SK-N-MC (cell line): Measurements from ENCODE around the gene TST.

Experiments
- DNase-seq: peaks from one replicate; pipeline ENCODE4 v3.0.0-alpha.2; 2011; ENCODE audit warnings: low read depth, low spot score
- H3K27ac ChIP-seq: fragments of 200-600 bp; sonication (generic); 2 replicates; pipeline ENCODE4 v1.5.1; 2016; ENCODE audit warnings: mixed run types
- H3K36me3 ChIP-seq: fragments of 200-600 bp; sonication (generic); 2 replicates; pipeline ENCODE4 v1.6.1; 2017; ENCODE audit warnings: antibody characterized with exemption, low read length, mixed read lengths; ENCODE audit not compliant: insufficient read depth
- H3K4me3 ChIP-seq: fragments of 200-600 bp; sonication (generic); 2 replicates; pipeline ENCODE4 v1.5.1; 2016
- H3K9ac ChIP-seq: fragments of 200-600 bp; sonication (generic); 2 replicates; pipeline ENCODE4 v1.8.0; 2017; ENCODE audit warnings: mixed run types, mixed read lengths; ENCODE audit not compliant: insufficient read length
- H3K9me3 ChIP-seq: fragments of 200-600 bp; sonication (generic); 2 replicates; pipeline ENCODE4 v1.6.1; 2017; ENCODE audit warnings: low read depth, mild to moderate bottlenecking, antibody characterized with exemption, low read length, moderate library complexity, mixed read lengths
- EZH2 ChIP-seq: fragments of 200-600 bp; sonication (generic); IDR thresholded peaks from one replicate; pipeline ENCODE4 v1.6.1; 2017; ENCODE audit warnings: antibody characterized with exemption
- FOXP2 ChIP-seq: optimal IDR thresholded peaks from 2 replicates; pipeline ENCODE3; 2011; ENCODE audit warnings: mild to moderate bottlenecking, moderate library complexity; ENCODE audit not compliant: insufficient read depth; ENCODE audit errors: extremely low read length, control extremely low read depth
- POLR2AphosphoS5 ChIP-seq: IDR thresholded peaks from 2 replicates; pipeline ENCODE4 v1.6.1; 2012; ENCODE audit warnings: mild to moderate bottlenecking, low read depth, low read length, borderline replicate concordance

The TST gene

DNA sequence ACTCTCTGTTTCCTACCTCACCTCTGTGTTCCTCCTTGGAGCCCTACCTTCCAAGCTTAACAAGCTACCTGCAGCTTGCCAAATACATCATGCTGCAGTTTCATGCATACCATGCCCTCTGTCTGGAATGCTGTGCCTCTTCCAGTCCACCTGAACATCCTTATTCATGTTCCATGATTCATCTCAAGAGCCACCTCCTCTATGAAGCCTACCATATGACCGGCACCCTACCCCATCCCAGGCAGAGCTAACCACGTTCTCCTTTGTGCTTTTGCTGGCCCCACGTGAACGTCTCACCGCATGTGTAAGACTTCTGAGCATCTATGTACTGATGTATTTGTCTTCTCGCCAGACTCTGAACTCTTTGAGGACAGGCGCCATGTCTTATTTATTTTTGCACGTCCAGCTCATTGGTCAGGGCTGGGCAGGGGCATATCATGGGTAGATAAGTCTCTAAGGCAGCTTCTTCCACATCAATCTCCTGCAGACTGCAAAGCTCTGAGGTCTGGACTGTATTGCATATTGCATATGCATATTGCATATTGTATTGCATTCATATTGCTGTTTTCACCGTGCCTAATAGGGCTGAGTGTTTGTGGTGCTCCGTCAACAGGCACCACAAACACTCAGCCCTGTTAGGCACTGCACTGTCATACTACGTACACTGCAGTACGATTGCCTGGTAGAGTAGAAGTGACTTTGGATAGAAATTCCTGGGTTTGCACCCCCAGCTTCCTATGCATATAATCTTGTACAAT lies 31.0 kb downstream of the TST start:
- Histone ChIP-seq H3K4me3 (no peak overlapping the region), H3K9me3 (no peaks in the 10 kb centered on the region), H3K9ac (no peak overlapping the region), H3K36me3 (no peaks in the 10 kb centered on the region), H3K27ac (no peak overlapping the region)
- DNase-seq: no peak
- no peak for TF ChIP-seq FOXP2
- TF ChIP-seq EZH2: no peak
- no peak for TF ChIP-seq POLR2AphosphoS5

DNA sequence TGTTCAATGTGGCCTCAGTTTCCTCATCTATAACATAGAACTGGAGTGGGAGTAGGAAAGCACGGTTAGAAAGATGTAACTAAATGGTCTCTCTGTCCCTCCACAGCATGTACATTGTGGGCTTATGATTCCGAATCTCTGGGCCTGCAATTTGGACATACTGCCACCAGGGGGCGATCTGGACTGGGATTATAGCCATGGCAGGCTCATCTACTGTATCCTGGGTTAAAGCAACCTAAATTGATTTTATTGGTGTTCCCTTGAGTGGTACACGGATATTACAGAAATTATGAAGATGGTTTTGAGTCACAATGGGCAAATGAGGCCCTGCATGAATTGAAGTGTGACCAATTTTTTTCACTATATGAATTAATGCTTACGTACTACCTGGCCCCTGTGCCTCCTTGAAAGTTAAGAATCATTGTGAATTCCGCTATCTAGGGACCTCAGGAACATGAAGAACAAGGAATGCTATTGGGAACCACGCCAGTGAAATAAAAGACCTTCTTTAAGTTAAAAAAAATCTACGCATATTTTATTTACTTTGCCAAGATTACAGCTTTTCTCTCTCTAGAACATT lies 32.9 kb downstream of the TST start:
- Histone ChIP-seq H3K4me3 (no peak overlapping the region), H3K9ac (no peak overlapping the region), H3K9me3 (no peaks in the 10 kb centered on the region), H3K36me3 (no peaks in the 10 kb centered on the region), H3K27ac (no peak overlapping the region)
- no peak for DNase-seq
- TF ChIP-seq POLR2AphosphoS5: no peak
- TF ChIP-seq FOXP2: no peak
- TF ChIP-seq EZH2: no peak

DNA sequence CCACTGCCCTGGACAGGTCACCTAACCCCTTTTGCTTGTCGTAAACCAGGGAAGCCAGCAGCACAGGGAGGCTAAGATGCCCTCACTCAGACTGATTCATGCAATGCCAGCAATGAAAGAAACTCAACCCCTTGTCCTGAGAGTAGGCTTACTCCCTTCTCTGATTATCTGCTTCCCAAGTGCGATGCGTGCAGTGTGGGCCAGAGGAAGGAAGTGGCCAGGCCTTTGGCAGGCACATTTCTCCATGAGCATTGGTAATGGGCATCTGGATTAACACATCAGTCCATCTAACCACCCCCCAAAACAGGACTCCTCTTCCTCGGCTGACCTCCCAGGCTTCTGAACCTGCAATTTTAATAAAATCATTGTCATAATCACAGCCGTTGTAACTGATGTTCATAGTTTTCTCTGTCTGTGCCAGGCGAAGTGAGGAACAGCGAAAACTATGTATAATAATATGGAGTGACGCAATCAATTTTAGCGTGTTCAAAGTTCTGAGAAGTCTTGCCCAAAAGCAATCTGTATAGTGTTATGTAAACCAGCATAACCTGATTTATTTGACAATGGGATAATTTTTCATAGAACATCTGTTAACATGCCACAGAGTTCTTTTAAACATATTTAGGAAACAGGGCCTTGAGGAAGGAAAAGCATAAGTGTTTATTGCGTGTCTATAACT lies 33.9 kb downstream of the TST start:
- TF ChIP-seq EZH2: no peak
- TF ChIP-seq FOXP2: no peak
- no peak for TF ChIP-seq POLR2AphosphoS5
- H3K4me3 ChIP-seq: no peak overlapping the region

DNA sequence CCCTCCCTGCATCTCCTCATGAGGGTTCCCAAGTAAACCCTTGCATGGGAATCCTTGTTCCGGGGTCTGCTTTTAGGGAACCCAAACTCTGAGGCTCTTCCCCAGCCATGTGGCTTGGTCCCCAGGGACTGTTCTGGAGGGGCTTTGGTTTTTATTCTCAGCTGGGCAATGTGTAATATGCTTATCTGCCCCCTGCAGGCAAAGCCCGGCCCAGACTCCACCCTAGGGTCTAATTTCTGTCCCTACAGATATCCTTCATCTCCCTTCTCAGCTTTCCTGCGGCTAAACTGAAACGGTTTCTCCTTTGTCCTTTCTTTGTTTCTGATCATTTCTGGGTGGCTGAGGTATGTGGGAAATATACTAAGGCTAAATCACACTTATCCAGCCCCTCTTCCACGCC lies 37.1 kb downstream of the TST start:
- Histone ChIP-seq H3K9ac (no peak overlapping the region), H3K27ac (no peak overlapping the region), H3K36me3 (no peaks in the 10 kb centered on the region), H3K4me3 (no peak overlapping the region), H3K9me3 (no peaks in the 10 kb centered on the region)
- DNase-seq: no peak
- TF ChIP-seq FOXP2: no peak
- no peak for TF ChIP-seq POLR2AphosphoS5
- TF ChIP-seq EZH2: no peak

More for the DNA sequence above, 33.9 kb downstream of the TST start:
- H3K9ac ChIP-seq: no peak overlapping the region
- no peaks in the 10 kb centered on the region for H3K36me3 ChIP-seq
- no peak overlapping the region for H3K27ac ChIP-seq
- DNase-seq: no peak
- no peaks in the 10 kb centered on the region for H3K9me3 ChIP-seq

DNA sequence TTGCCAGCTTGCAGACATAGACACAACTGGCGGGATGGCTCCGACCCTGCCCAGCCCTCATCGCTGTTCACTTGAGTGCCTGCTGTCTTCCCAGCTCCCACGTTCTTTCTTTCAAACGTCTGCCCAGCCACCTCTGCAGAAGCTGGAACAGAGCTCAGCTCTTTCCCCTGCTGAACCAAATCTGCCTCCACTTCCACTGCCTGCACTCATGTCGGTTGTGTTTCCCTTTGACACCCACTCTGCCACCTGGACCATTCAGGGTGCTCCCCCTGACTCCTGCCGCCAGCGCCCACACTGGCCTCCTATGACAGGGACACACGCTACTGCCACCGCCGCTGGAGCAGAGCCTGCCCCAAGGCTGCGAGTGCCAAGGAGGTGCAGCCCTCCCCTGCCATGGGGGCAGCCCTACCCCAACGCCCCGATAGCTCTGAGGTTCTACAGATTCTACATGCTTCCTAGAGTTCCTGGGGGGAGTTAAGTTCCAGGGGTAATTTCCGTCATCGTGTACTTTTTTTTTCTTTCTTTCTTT lies 37.9 kb downstream of the TST start:
- Histone ChIP-seq H3K9ac (no peak overlapping the region), H3K36me3 (no peaks in the 10 kb centered on the region), H3K27ac (no peak overlapping the region), H3K4me3 (no peak overlapping the region), H3K9me3 (no peaks in the 10 kb centered on the region)
- TF ChIP-seq EZH2 (no peak), POLR2AphosphoS5 (no peak), FOXP2 (no peak)
- no peak for DNase-seq

DNA sequence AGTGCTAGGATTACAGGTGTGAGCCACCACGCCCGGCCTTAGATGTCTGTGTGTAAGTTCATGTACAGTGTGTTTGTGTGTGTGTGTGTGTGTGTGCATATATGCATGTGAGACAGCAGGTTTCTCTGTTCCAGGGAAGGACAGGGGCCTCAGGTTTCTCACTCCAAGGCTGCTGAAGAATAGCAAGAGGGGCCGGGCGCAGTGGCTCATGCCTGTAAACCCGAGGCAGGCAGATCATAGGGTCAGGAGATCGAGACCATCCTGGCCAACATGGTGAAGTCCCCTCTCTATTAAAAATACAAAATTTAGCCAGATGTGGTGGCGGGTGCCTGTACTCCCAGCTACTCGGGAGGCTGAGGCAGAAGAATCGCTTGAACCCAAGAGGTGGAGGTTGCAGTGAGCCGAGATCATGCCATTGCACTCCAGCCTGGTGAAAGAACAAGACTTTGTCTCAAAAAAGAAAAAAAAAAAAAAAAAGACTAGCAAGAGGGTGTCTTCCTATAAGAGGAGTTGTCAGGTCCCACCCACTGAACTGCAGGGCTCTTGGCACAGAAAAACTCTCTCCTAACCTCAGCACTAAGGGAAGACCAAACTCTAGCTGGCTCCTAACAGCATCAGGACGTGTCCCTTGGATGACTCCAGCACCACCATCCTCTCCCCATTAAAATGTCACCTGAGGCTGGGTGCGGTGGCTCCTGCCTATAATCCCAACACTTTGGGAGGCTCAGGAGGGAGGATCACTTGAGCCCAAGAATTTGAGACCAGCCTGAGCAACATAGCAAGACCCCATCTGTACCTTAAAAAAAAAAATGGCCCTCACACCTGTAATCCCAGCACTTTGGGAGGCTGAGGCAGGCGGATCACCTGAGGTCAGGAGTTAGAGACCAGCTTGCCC lies 40.0 kb downstream of the TST start:
- DNase-seq: no peak
- TF ChIP-seq EZH2 (no peak), FOXP2 (no peak), POLR2AphosphoS5 (no peak)
- Histone ChIP-seq H3K9ac (no peak overlapping the region), H3K27ac (no peak overlapping the region), H3K36me3 (no peaks in the 10 kb centered on the region), H3K9me3 (no peaks in the 10 kb centered on the region), H3K4me3 (no peak overlapping the region)

GRCh38 chr22:36977947-36978660 lies 41.1 kb downstream of the TST start:
- Histone ChIP-seq H3K4me3 (peak overlapping the region; percentile 73), H3K9ac (peak overlapping the region; percentile 49), H3K27ac (no peak overlapping the region), H3K9me3 (no peaks in the 10 kb centered on the region), H3K36me3 (no peaks in the 10 kb centered on the region)
- TF ChIP-seq POLR2AphosphoS5: no peak
- TF ChIP-seq FOXP2: peak; percentile 71
- TF ChIP-seq EZH2: no peak
- peak; percentile 48 for DNase-seq
